Fibroblast of pulmonary artery (primary cell): ENCODE data around the gene TAGAP.
"Not testable (repeated sequence)": the region's sequence is repeated elsewhere in the genome, so short reads cannot be mapped to it uniquely, and the experiment has no call there.

ENCODE experiments used
- DNase-seq: peaks from one replicate; pipeline ENCODE4 v3.0.0-alpha.2; 2010; ENCODE audit warnings: low read depth
- H3K4me3 ChIP-seq: replicated peaks from 2 replicates; pipeline ENCODE4 v1.5.1; 2011; ENCODE audit warnings: low read depth, mild to moderate bottlenecking, control low read depth, low read length, moderate library complexity
- CTCF ChIP-seq: IDR thresholded peaks from 2 replicates; pipeline ENCODE4 v1.5.1; 2011; ENCODE audit warnings: mild to moderate bottlenecking, control low read depth, low read length, inconsistent platforms; ENCODE audit errors: missing control alignments

Gene TAGAP

DNA sequence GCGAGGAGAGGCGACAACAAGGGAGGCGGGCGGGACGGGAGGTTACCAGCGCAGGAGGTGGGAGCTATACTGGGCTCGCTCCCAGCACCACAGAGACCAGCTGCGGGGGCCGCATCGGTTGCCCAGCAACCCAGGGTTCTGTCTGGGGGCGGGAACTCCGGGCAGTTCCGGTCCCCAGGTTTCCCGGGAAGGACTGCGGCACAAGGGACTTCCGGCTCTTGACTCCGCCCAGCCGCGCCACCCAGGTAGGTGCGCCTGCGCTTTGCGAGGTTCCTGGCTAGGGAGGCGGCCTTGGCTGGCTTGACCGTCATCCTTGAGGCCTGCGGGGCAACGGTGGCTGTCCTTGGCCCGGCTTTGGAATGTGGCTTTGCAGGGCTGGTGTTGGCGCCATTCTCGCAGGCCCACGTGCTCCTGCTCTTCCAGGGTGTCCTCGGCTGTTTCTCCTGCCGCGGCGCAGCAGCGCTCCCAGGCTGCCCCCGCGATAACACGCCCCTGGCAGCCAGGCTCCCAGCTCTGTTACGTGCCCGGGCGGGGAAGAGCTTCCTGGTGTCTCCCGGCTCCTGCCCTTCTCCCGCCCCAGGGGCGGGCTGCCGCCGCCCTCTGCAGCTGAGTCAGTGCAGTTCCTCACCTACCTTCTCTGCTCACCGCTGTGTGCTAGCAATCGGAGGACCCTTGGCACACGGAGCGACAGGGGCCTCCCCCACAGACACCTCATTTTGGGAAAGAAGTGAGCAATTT, 45.0 kb downstream of the TAGAP start, which contains the start of gene RSPH3:
Gene RSPH3, minus strand, starts transcription at position 537 of the 738 bp plus-strand sequence. CDS start 652 bp downstream, outside the sequence.
- peak; percentile 93 for DNase-seq
- no peak for TF ChIP-seq CTCF
- H3K4me3 ChIP-seq = peak within 1 kb of the TSS; percentile 90

DNA sequence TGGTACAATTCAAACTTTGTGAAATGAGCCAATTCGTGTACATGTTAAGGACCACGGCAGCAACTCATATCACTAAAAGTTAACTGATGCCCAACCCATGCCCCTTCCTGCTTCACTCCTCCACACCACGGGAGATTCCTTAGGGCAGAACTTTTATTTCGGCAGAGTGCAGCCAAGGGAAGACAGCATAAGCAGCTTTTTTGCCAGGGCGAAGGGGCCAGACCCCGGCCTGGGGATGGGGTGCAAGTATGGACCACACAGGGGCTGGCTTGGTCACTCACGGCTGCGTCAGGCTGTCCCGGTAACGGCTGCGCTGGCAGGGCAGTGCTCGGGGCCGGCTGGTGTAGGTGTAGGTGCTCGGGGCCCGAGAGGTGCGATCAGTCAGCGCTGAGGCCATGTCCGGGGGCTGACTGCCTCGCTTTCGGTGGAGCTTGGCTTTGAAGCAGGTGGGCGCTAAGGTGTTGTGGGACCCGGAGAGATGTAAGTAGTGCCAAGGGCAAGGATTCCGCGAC, 45.6 kb downstream of the TAGAP start:
- no peak for TF ChIP-seq CTCF

DNA sequence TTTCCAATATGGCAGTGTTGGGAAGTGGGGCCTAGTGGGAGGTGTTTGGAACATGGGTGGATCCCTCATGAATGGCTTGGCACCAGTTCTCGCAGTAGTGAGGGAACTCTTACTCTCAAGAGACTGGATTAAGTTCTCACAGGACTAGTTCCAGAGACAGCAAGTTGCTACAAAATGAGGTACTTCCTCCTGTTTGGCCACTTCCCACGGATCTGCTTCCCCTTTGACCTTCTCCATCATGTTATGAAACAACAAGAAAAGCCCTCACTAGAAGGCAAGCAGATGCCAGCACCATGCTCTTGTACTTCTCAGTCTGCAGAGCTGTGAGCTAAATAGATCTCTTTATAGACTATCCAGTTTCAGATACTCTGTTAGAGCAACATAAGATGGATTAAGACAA, 47.9 kb downstream of the TAGAP start:
- TF ChIP-seq CTCF = no peak
- no peak overlapping the region for H3K4me3 ChIP-seq
- DNase-seq = peak; percentile 25

More for the DNA sequence above, 45.6 kb downstream of the TAGAP start:
- H3K4me3 ChIP-seq = peak overlapping the region; percentile 90
- peak; percentile 14 for DNase-seq

- no peak overlapping the region for H3K4me3 ChIP-seq
- no peak for DNase-seq
- no peak for TF ChIP-seq CTCF
These were observed 51.2 kb downstream of the TAGAP start for GRCh38 chr6:158993639-158994038.

DNA sequence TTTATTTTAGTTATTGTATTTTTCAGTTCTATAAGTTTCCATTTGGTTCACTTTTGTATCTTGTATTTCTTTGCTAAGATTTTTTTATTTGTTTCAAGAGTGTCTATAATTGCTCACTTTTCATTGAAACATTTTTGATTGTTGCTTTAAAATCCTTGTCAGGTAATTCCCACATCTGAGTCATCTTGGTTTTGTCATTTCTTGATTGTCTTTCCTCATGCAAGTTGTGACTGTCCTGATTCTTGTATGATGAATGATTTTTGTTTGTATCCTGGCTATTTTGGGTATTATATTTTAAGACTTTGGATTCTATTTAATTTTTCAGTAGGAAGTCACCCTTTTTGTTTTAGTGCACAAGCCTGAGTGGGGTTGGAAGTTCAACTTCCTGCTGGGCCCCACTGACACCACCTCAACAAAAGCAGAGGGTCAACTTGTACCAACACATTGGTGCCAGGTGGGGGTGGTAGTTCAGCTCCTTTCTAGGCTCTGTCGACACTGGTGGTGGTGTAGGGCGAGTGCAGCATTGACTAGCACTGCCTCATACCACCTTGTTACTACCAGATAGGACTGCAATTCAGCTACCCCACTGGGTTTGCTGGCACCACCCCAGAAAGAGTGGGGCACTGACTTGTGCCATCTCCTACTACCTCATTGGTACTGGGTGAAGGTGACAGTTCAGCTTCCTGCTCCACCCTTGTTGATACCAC, 53.6 kb downstream of the TAGAP start:
- no peak for DNase-seq
- H3K4me3 ChIP-seq = no peak overlapping the region
- TF ChIP-seq CTCF = no peak

GRCh38 chr6:158989711-158990110, 55.1 kb downstream of the TAGAP start:
- not testable (repeated sequence) for DNase-seq, H3K4me3 ChIP-seq

DNA sequence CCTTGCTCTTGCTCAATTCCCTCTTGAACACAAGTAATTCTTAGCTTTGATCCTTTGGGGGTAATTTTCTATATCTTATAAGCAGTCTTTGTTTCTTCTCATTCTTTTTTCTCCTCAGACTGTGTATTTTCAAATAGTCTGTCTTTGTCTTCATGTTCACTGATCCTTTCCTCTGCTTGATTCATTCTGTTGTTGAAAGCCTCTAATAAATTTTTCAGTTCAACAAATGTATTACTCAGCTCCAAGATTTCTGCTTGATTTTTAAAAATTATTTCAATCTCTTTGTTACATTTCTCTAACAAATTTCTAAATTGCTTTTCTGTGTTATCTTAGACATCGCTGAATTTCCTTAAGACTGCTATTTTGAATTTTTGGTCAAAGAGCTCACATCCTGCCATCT, 56.3 kb downstream of the TAGAP start:
- TF ChIP-seq CTCF = no peak
- no peak for DNase-seq
- no peak overlapping the region for H3K4me3 ChIP-seq
